Chondrocyte (in vitro differentiated cells): Measurements from ENCODE around the gene GTF2F2. TPM values are rescaled to one million over a fixed set of nuclear protein-coding genes. Genes with fewer than 3 reads are reported as not detected.

Experiments
- DNase-seq: peaks from one replicate; pipeline ENCODE4 v3.0.0; 2021; ENCODE audit warnings: mixed read lengths, low spot score
- H3K27ac Mint-ChIP-seq: one replicate; pipeline ENCODE4 v1.8.0; 2021; ENCODE audit warnings: mild to moderate bottlenecking, moderate library complexity, mixed read lengths; ENCODE audit not compliant: unreplicated experiment
- H3K27me3 Mint-ChIP-seq: 2 replicates; pipeline ENCODE4 v1.8.0; 2021; ENCODE audit warnings: low read depth, mixed read lengths
- H3K36me3 Mint-ChIP-seq: 2 replicates; pipeline ENCODE4 v1.8.0; 2021; ENCODE audit warnings: low read depth, mixed read lengths
- H3K4me1 Mint-ChIP-seq: 2 replicates; pipeline ENCODE4 v1.8.0; 2021; ENCODE audit warnings: low read depth, mild to moderate bottlenecking, mixed read lengths
- H3K4me3 Mint-ChIP-seq: one replicate; pipeline ENCODE4 v1.8.0; 2021; ENCODE audit warnings: mild to moderate bottlenecking, moderate library complexity, mixed read lengths; ENCODE audit not compliant: unreplicated experiment
- H3K9me3 Mint-ChIP-seq: 2 replicates; pipeline ENCODE4 v1.8.0; 2021; ENCODE audit warnings: low read depth, mixed read lengths
- CTCF ChIP-seq: fragments of 200-600 bp; sonication (generic); IDR thresholded peaks from 2 replicates; pipeline ENCODE4 v1.5.0; 2021; ENCODE audit warnings: antibody characterized with exemption, mild to moderate bottlenecking, moderate library complexity
- total RNA-seq: library from RNA; stranded (reverse); gene quantifications from 3 replicates; pipeline ENCODE4 v1.2.1, GENCODE V29; 2021

Gene GTF2F2
- total RNA-seq, 1 donor from 2014 or later, result 15.6 TPM

DNA sequence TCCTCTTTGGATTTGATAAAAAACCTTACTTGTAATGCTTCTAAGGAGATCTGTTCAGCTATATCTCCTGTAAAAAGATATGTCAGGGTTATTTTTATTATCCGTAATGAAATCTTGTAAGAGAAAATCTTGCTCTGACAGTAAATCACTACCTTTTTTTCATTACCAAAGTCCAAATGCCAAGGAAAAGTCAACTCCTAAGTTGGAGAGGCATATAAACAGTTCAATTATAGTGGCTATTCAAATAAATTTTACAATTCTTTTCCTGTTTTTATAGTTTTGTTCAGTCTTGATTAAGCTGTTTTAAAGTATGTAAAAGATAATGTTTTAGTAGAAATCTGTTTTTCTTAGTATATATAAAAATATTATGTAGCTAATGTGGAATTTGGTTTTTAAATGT lies 71.6 kb downstream of the GTF2F2 start:
- Mint-ChIP-seq H3K36me3 (peaks cover 4% of the 10 kb centered on the region), H3K4me1 (peaks cover 30% of the 10 kb centered on the region), H3K4me3 (no peak overlapping the region)

DNA sequence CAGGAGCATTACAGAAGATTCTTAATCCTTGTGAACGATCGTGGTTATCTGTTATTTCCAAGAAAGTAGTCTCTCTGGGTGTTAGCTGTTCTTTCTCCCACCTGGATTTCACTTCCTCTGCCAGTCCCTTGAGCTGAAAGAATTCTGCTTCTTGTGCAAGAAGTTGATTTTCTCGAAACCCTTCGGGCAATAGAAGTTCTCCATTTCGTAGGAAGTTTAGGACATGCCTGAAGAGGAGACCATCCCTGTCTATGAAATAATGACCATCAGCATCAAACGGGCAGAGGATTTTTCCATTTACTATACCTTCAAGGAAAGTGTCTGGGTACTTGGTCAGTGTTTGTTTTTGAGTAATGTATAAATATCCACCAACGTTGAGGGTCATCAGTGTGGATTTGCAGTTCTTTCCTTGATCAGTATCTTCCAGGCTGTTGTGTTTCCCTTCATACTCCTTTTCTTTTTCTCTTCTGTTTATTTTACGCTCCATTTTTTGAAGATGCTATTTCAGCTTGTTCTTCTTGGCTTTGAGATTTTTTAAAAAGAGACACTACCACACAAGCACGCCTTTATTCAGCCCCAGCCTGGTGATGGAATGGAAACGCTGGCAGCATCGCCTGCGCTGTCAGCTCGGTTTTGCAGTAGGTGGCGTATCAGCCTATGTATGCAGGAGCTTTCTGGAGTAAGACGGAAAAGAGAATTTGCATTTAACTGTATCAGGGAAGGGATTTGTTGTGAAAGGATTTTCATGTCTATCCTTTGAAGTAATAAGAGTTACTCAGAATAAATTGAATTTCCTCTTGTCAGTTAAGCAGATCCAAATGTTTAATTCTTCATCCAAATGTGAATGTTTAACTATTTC lies 74.0 kb downstream of the GTF2F2 start:
- Mint-ChIP-seq H3K27me3 (no peaks in the 10 kb centered on the region), H3K4me1 (peaks cover 34% of the 10 kb centered on the region), H3K27ac (no peak overlapping the region), H3K9me3 (no peaks in the 10 kb centered on the region), H3K36me3 (no peaks in the 10 kb centered on the region), H3K4me3 (no peak overlapping the region)
- DNase-seq, result no peak
- TF ChIP-seq CTCF, result peak; percentile 61

More for the DNA sequence above, 71.6 kb downstream of the GTF2F2 start:
- no peaks in the 10 kb centered on the region for H3K27me3 Mint-ChIP-seq
- TF ChIP-seq CTCF, result no peak
- peaks cover 3% of the 10 kb centered on the region for H3K9me3 Mint-ChIP-seq
- peak overlapping the region; percentile 5 for H3K27ac Mint-ChIP-seq
- no peak for DNase-seq

GRCh38 chr13:45195421-45195820 lies 75.1 kb downstream of the GTF2F2 start:
- Mint-ChIP-seq H3K27ac (peak overlapping the region; percentile 81), H3K4me3 (no peak overlapping the region), H3K4me1 (peaks cover 42% of the 10 kb centered on the region), H3K36me3 (no peaks in the 10 kb centered on the region), H3K27me3 (no peaks in the 10 kb centered on the region), H3K9me3 (no peaks in the 10 kb centered on the region)
- TF ChIP-seq CTCF, result no peak
- DNase-seq, result no peak

DNA sequence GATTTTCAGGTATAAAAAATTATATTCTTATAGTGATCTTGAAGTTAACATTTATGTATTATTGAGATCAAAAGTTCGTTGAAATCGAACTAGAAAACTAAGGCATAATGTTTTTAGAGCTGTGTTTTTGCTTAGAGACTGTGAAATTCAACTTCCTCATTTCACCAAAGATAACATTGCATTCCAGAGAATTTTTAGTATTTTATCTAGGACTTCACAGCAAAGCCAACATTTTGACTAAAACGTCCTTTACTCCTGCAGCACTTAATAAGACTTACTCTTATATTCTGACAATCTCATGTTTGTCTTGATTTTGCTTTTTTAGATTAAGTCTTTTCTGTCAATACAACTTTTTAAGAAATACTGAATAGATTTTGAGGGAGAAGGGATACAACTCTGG lies 75.8 kb downstream of the GTF2F2 start:
- H3K27me3 Mint-ChIP-seq, result no peaks in the 10 kb centered on the region
- H3K4me1 Mint-ChIP-seq, result peaks cover 49% of the 10 kb centered on the region
- H3K36me3 Mint-ChIP-seq, result no peaks in the 10 kb centered on the region
- no peaks in the 10 kb centered on the region for H3K9me3 Mint-ChIP-seq
- H3K4me3 Mint-ChIP-seq, result peak overlapping the region; percentile 11
- no peak for TF ChIP-seq CTCF
- H3K27ac Mint-ChIP-seq, result peak overlapping the region; percentile 91
- DNase-seq, result no peak

DNA sequence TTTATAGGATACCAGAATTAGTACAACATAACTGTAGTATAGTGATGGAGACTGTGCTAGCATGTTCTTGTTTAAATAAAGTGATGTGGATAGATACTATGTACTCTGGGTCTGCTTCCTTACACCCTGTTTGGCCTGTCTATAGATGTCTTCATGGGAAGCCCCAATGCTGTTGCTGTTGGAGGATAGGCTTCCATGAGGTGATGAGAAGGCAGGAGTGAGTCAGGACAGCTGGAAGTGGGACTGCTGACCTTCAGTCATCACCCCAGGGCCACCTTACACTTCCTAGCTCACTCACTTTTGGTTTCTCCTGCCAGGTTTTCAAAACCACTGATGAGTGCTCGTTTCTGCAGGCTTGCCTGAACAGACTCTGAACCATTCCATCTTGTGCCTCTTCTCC lies 76.3 kb downstream of the GTF2F2 start:
- H3K27ac Mint-ChIP-seq, result peak overlapping the region; percentile 91
- TF ChIP-seq CTCF, result no peak
- no peaks in the 10 kb centered on the region for H3K36me3 Mint-ChIP-seq
- no peak for DNase-seq
- H3K27me3 Mint-ChIP-seq, result no peaks in the 10 kb centered on the region
- H3K4me3 Mint-ChIP-seq, result no peak overlapping the region
- H3K9me3 Mint-ChIP-seq, result no peaks in the 10 kb centered on the region
- H3K4me1 Mint-ChIP-seq, result peaks cover 52% of the 10 kb centered on the region
